HEK293 (cell line): Measurements from ENCODE around the gene FUCA2.

Experiments
- CTCF ChIA-PET: fragments of 350-600 bp; formaldehyde crosslinking; extraction: SDS; loops from one replicate; lab custom pipeline; 2021; ENCODE audit warnings: antibody characterized with exemption; lab: Yijun Ruan, JAX
- POLR2A ChIA-PET: fragments of 300-600 bp; formaldehyde crosslinking; extraction: SDS; loops from one replicate; lab custom pipeline; 2020; ENCODE audit warnings: antibody characterized with exemption, inconsistent platforms; lab: Yijun Ruan, JAX
- H3K27ac ChIP-seq: fragments of 200-500 bp; sonication (Bioruptor generic); 2 replicates; pipeline ENCODE4 v1.5.1; 2014; ENCODE audit warnings: low read depth, low read length, control low read depth, inconsistent platforms; ENCODE audit errors: extremely low read depth
- H3K36me3 ChIP-seq, 2 experiments: fragments of 200-500 bp in 1 of 2; sonication (Bioruptor generic) in 1 of 2; 1 replicate in 1 of 2; 2 replicates in 1 of 2; pipeline ENCODE4 v1.5.1; 2014 to 2017; ENCODE audit warnings: inconsistent platforms in 2 of 2, low read length in 2 of 2; ENCODE audit not compliant: control insufficient read depth in 2 of 2, insufficient read depth in 1 of 2
- H3K4me1 ChIP-seq: fragments of 200-500 bp; sonication (Bioruptor generic); 2 replicates; pipeline ENCODE4 v1.5.1; 2014; ENCODE audit warnings: mild to moderate bottlenecking, low read length, inconsistent platforms; ENCODE audit not compliant: control insufficient read depth, insufficient read depth
- H3K4me3 ChIP-seq: 2 replicates; pipeline ENCODE4 v1.5.1; 2011; ENCODE audit warnings: low read depth, mild to moderate bottlenecking, control low read depth, low read length, moderate library complexity
- H3K9me3 ChIP-seq: fragments of 200-500 bp; sonication (Bioruptor generic); 2 replicates; pipeline ENCODE4 v1.5.1; 2014; ENCODE audit warnings: low read depth, low read length, inconsistent platforms; ENCODE audit not compliant: control insufficient read depth, insufficient read depth
- BCL11A ChIP-seq: fragments of 450-650 bp; formaldehyde crosslinking; IDR thresholded peaks from 2 replicates; pipeline ENCODE4 v1.5.1; 2016; ENCODE audit warnings: low read depth, missing biosample characterization, missing genetic modification characterization
- CTCF ChIP-seq: fragments of 450-650 bp; formaldehyde crosslinking; IDR thresholded peaks from 2 replicates; pipeline ENCODE4 v1.5.1; 2016; ENCODE audit warnings: missing biosample characterization, missing genetic modification characterization
- HOXD13 ChIP-seq: sonication (generic); formaldehyde crosslinking; IDR thresholded peaks from 2 replicates; pipeline ENCODE4 v1.8.0; 2022; ENCODE audit warnings: missing genetic modification reagents, borderline replicate concordance
- INSM2 ChIP-seq: fragments of 450-650 bp; formaldehyde crosslinking; IDR thresholded peaks from 2 replicates; pipeline ENCODE4 v1.5.1; 2016; ENCODE audit warnings: missing biosample characterization, missing genetic modification characterization
- OSR2 ChIP-seq: fragments of 450-650 bp; formaldehyde crosslinking; IDR thresholded peaks from 2 replicates; pipeline ENCODE4 v1.5.1; 2016; ENCODE audit warnings: missing biosample characterization, missing genetic modification characterization
- PRDM4 ChIP-seq: fragments of 450-650 bp; formaldehyde crosslinking; IDR thresholded peaks from 2 replicates; pipeline ENCODE4 v1.5.1; 2017; ENCODE audit warnings: missing biosample characterization, missing genetic modification characterization
- PRDM6 ChIP-seq: fragments of 450-650 bp; formaldehyde crosslinking; IDR thresholded peaks from 2 replicates; pipeline ENCODE4 v1.5.1; 2017; ENCODE audit warnings: missing biosample characterization, missing genetic modification characterization
- REPIN1 ChIP-seq: fragments of 450-650 bp; formaldehyde crosslinking; IDR thresholded peaks from 2 replicates; pipeline ENCODE4 v1.5.1; 2017; ENCODE audit warnings: missing biosample characterization, missing genetic modification characterization, low read depth
- SALL2 ChIP-seq: fragments of 450-650 bp; formaldehyde crosslinking; IDR thresholded peaks from 2 replicates; pipeline ENCODE4 v1.5.0; 2017; ENCODE audit warnings: missing biosample characterization, mild to moderate bottlenecking, missing genetic modification characterization, borderline replicate concordance
- TRIM28 ChIP-seq: IDR thresholded peaks from 2 replicates; pipeline ENCODE4 v1.6.1; 2011; ENCODE audit warnings: low read length, control low read depth, borderline replicate concordance
- YY2 ChIP-seq: fragments of 450-650 bp; formaldehyde crosslinking; IDR thresholded peaks from 2 replicates; pipeline ENCODE4 v1.5.1; 2016; ENCODE audit warnings: missing biosample characterization, missing genetic modification characterization
- ZEB2 ChIP-seq: fragments of 450-650 bp; formaldehyde crosslinking; IDR thresholded peaks from 2 replicates; pipeline ENCODE4 v1.5.1; 2016; ENCODE audit warnings: missing biosample characterization, missing genetic modification characterization
- ZFP69B ChIP-seq: fragments of 450-650 bp; formaldehyde crosslinking; IDR thresholded peaks from 2 replicates; pipeline ENCODE4 v1.5.1; 2016; ENCODE audit warnings: missing biosample characterization, missing genetic modification characterization
- ZIC2 ChIP-seq: fragments of 450-650 bp; formaldehyde crosslinking; IDR thresholded peaks from 2 replicates; pipeline ENCODE4 v1.5.1; 2016; ENCODE audit warnings: missing biosample characterization, missing genetic modification characterization
- ZNF214 ChIP-seq: fragments of 450-650 bp; formaldehyde crosslinking; IDR thresholded peaks from 2 replicates; pipeline ENCODE4 v1.5.1; 2017; ENCODE audit warnings: missing biosample characterization, mild to moderate bottlenecking, missing genetic modification characterization, borderline replicate concordance
- ZNF292 ChIP-seq: fragments of 450-650 bp; formaldehyde crosslinking; IDR thresholded peaks from 2 replicates; pipeline ENCODE4 v1.5.1; 2016; ENCODE audit warnings: low read depth, missing biosample characterization, missing genetic modification characterization, borderline replicate concordance
- ZNF362 ChIP-seq: fragments of 450-650 bp; formaldehyde crosslinking; IDR thresholded peaks from 2 replicates; pipeline ENCODE4 v1.5.1; 2016; ENCODE audit warnings: missing biosample characterization, missing genetic modification characterization
- ZNF404 ChIP-seq: fragments of 450-650 bp; formaldehyde crosslinking; IDR thresholded peaks from 2 replicates; pipeline ENCODE4 v1.5.1; 2017; ENCODE audit warnings: missing biosample characterization, missing genetic modification characterization
- ZNF501 ChIP-seq: fragments of 450-650 bp; formaldehyde crosslinking; IDR thresholded peaks from 2 replicates; pipeline ENCODE4 v1.5.1; 2016; ENCODE audit warnings: missing biosample characterization, missing genetic modification characterization
- ZNF580 ChIP-seq: fragments of 450-650 bp; formaldehyde crosslinking; IDR thresholded peaks from 2 replicates; pipeline ENCODE4 v1.5.1; 2016; ENCODE audit warnings: missing biosample characterization, missing genetic modification characterization
- ZNF585B ChIP-seq: fragments of 450-650 bp; formaldehyde crosslinking; IDR thresholded peaks from 2 replicates; pipeline ENCODE4 v1.5.1; 2016; ENCODE audit warnings: missing biosample characterization, missing genetic modification characterization
- ZNF596 ChIP-seq: fragments of 450-650 bp; IDR thresholded peaks from 2 replicates; pipeline ENCODE4 v1.5.0; 2018; ENCODE audit warnings: missing biosample characterization, mild to moderate bottlenecking, missing genetic modification characterization, moderate library complexity
- ZSCAN23 ChIP-seq: fragments of 450-650 bp; formaldehyde crosslinking; IDR thresholded peaks from 2 replicates; pipeline ENCODE4 v1.5.1; 2016; ENCODE audit warnings: missing biosample characterization, missing genetic modification characterization

FUCA2 gene

GRCh38 chr6:143490775-143491174 lies 20.7 kb downstream of the FUCA2 start:
- H3K4me3 ChIP-seq: no peak overlapping the region
- TF ChIP-seq ZNF501 (tag by site-specific recombination) (no peak), ZNF596 (no peak), ZFP69B (tag by site-specific recombination) (no peak), SALL2 (tag by site-specific recombination) (no peak)
- TF ChIP-seq, all 188 proteins: peak for 0
- ChIA-PET POLR2A (no interaction called here), CTCF (interaction anchor here (0.6 to 1.1 kb wide), 2 partner anchors 69 to 451 kb away, joined by 3 read pairs; no protein-coding TSS in a partner anchor)
- H3K36me3 ChIP-seq: peaks cover 6 to 32% of the 10 kb centered on the region in 2 experiments
- no peaks in the 10 kb centered on the region for H3K9me3 ChIP-seq
- no peaks in the 10 kb centered on the region for H3K4me1 ChIP-seq
- no peak overlapping the region for H3K27ac ChIP-seq

GRCh38 chr6:143490244-143490643 lies 21.3 kb downstream of the FUCA2 start:
- ChIA-PET POLR2A (no interaction called here), CTCF (interaction anchor here (0.6 to 1.1 kb wide), 2 partner anchors 68 to 451 kb away, joined by 3 read pairs; no protein-coding TSS in a partner anchor)
- Histone ChIP-seq H3K4me3 (no peak overlapping the region), H3K36me3 (peaks cover 5 to 27% of the 10 kb centered on the region in 2 experiments), H3K27ac (no peak overlapping the region), H3K4me1 (no peaks in the 10 kb centered on the region), H3K9me3 (no peaks in the 10 kb centered on the region)
- TF ChIP-seq YY2 (tag by site-specific recombination) (no peak), HOXD13 (CRISPR knock-in tag) (no peak), ZNF362 (tag by site-specific recombination) (no peak), ZSCAN23 (tag by site-specific recombination) (no peak), ZIC2 (no peak), INSM2 (tag by site-specific recombination) (no peak), CTCF (tag by site-specific recombination) (no peak), ZNF404 (no peak), ZNF214 (tag by site-specific recombination) (no peak), REPIN1 (no peak), PRDM4 (no peak), ZEB2 (tag by site-specific recombination) (no peak), BCL11A (tag by site-specific recombination) (no peak), TRIM28 (no peak), PRDM6 (tag by site-specific recombination) (no peak), ZNF292 (tag by site-specific recombination) (no peak), ZNF580 (tag by site-specific recombination) (no peak), OSR2 (tag by site-specific recombination) (no peak), ZNF585B (tag by site-specific recombination) (no peak)
